HUES6 (cell line): Measurements from ENCODE around the gene MDN1.
A peak's percentile ranks its signal among the peaks of the same experiment; 100 is the strongest.
"Not testable (repeated sequence)": the region's sequence is repeated elsewhere in the genome, so short reads cannot be mapped to it uniquely, and the experiment has no call there.

Experiments
- H3K27ac ChIP-seq: 2 replicates; pipeline ENCODE4 v1.7.0; 2013; ENCODE audit warnings: low read depth, mild to moderate bottlenecking, low read length, inconsistent platforms
- H3K27me3 ChIP-seq: 2 replicates; pipeline ENCODE4 v1.6.1; 2013; ENCODE audit warnings: low read length; ENCODE audit not compliant: control insufficient read depth, insufficient read depth
- H3K36me3 ChIP-seq: 2 replicates; pipeline ENCODE4 v1.6.1; 2013; ENCODE audit warnings: low read length; ENCODE audit not compliant: control insufficient read depth, insufficient read depth
- H3K4me1 ChIP-seq: 2 replicates; pipeline ENCODE4 v1.6.1; 2013; ENCODE audit warnings: low read length; ENCODE audit not compliant: control insufficient read depth, insufficient read depth
- H3K4me3 ChIP-seq: 2 replicates; pipeline ENCODE4 v1.5.1; 2013; ENCODE audit warnings: low read depth, low read length
- H3K9ac ChIP-seq: one replicate; pipeline ENCODE4 v1.6.1; 2013; ENCODE audit warnings: mild to moderate bottlenecking, low read length
- H3K9me3 ChIP-seq: 2 replicates; pipeline ENCODE4 v1.6.1; 2013; ENCODE audit warnings: low read depth, low read length; ENCODE audit not compliant: control insufficient read depth, insufficient read depth

MDN1 gene

GRCh38 chr6:89813422-89813821, 6.2 kb downstream of the MDN1 start:
- H3K9ac ChIP-seq, H3K9me3 ChIP-seq, H3K27ac ChIP-seq, H3K4me3 ChIP-seq, H3K27me3 ChIP-seq: not testable (repeated sequence)
- Histone ChIP-seq H3K4me1 (peaks cover 42% of the 10 kb centered on the region), H3K36me3 (peaks cover 18% of the 10 kb centered on the region)

- peaks cover 14% of the 10 kb centered on the region for H3K36me3 ChIP-seq
- H3K27ac ChIP-seq, result no peak overlapping the region
- no peak overlapping the region for H3K4me3 ChIP-seq
- no peaks in the 10 kb centered on the region for H3K9me3 ChIP-seq
- peaks cover 17% of the 10 kb centered on the region for H3K4me1 ChIP-seq
- no peak overlapping the region for H3K9ac ChIP-seq
- no peaks in the 10 kb centered on the region for H3K27me3 ChIP-seq
Observed at GRCh38 chr6:89807581-89807980, 12.0 kb downstream of the MDN1 start.

GRCh38 chr6:89805814-89806371, 13.7 kb downstream of the MDN1 start:
- no peaks in the 10 kb centered on the region for H3K27me3 ChIP-seq
- no peaks in the 10 kb centered on the region for H3K9me3 ChIP-seq
- peaks cover 29% of the 10 kb centered on the region for H3K36me3 ChIP-seq
- 0 out of 2 replicates have a peak overlapping the region, but pooled peaks have one; percentile 37 for H3K27ac ChIP-seq
- no peak overlapping the region for H3K4me3 ChIP-seq
- H3K9ac ChIP-seq, result no peak overlapping the region
- peaks cover 18% of the 10 kb centered on the region for H3K4me1 ChIP-seq

- no peak overlapping the region for H3K27ac ChIP-seq
- H3K27me3 ChIP-seq, result no peaks in the 10 kb centered on the region
- H3K9me3 ChIP-seq, result no peaks in the 10 kb centered on the region
- H3K9ac ChIP-seq, result no peak overlapping the region
- H3K36me3 ChIP-seq, result peaks cover 40% of the 10 kb centered on the region
- H3K4me3 ChIP-seq, result no peak overlapping the region
- peaks cover 31% of the 10 kb centered on the region for H3K4me1 ChIP-seq
Observed at GRCh38 chr6:89803271-89803670, 16.3 kb downstream of the MDN1 start.

GRCh38 chr6:89799756-89800155, 19.8 kb downstream of the MDN1 start:
- peak overlapping the region; percentile 43 for H3K27ac ChIP-seq
- peaks cover 17% of the 10 kb centered on the region for H3K4me1 ChIP-seq
- H3K9me3 ChIP-seq, result no peaks in the 10 kb centered on the region
- no peak overlapping the region for H3K9ac ChIP-seq
- H3K27me3 ChIP-seq, result no peaks in the 10 kb centered on the region
- peaks cover 65% of the 10 kb centered on the region for H3K36me3 ChIP-seq
- no peak overlapping the region for H3K4me3 ChIP-seq

- Histone ChIP-seq H3K4me3 (no peak overlapping the region), H3K27me3 (no peaks in the 10 kb centered on the region), H3K4me1 (peaks cover 17% of the 10 kb centered on the region), H3K9ac (no peak overlapping the region), H3K36me3 (peaks cover 71% of the 10 kb centered on the region), H3K27ac (peak overlapping the region; percentile 43), H3K9me3 (no peaks in the 10 kb centered on the region)
Observed at GRCh38 chr6:89799096-89799495, 20.5 kb downstream of the MDN1 start.

- Histone ChIP-seq H3K4me1 (peaks cover 17% of the 10 kb centered on the region), H3K9me3 (no peaks in the 10 kb centered on the region), H3K27me3 (no peaks in the 10 kb centered on the region), H3K4me3 (no peak overlapping the region), H3K36me3 (peaks cover 78% of the 10 kb centered on the region), H3K9ac (no peak overlapping the region), H3K27ac (no peak overlapping the region)
Observed at GRCh38 chr6:89797317-89797716, 22.3 kb downstream of the MDN1 start.

GRCh38 chr6:89794324-89794723, 25.3 kb downstream of the MDN1 start:
- no peak overlapping the region for H3K4me3 ChIP-seq
- no peaks in the 10 kb centered on the region for H3K27me3 ChIP-seq
- no peak overlapping the region for H3K9ac ChIP-seq
- H3K27ac ChIP-seq, result 0 out of 2 replicates have a peak overlapping the region, but pooled peaks have one; percentile 6
- H3K9me3 ChIP-seq, result no peaks in the 10 kb centered on the region
- H3K4me1 ChIP-seq, result peaks cover 5% of the 10 kb centered on the region
- peaks cover 86% of the 10 kb centered on the region for H3K36me3 ChIP-seq

- no peak overlapping the region for H3K9ac ChIP-seq
- no peak overlapping the region for H3K27ac ChIP-seq
- H3K4me3 ChIP-seq, result no peak overlapping the region
- no peaks in the 10 kb centered on the region for H3K9me3 ChIP-seq
- H3K27me3 ChIP-seq, result no peaks in the 10 kb centered on the region
- H3K4me1 ChIP-seq, result no peaks in the 10 kb centered on the region
- peaks cover 85% of the 10 kb centered on the region for H3K36me3 ChIP-seq
Observed at GRCh38 chr6:89793586-89793985, 26.0 kb downstream of the MDN1 start.

- Histone ChIP-seq H3K4me1 (no peaks in the 10 kb centered on the region), H3K9me3 (no peaks in the 10 kb centered on the region), H3K36me3 (peaks cover 88% of the 10 kb centered on the region), H3K27ac (no peak overlapping the region), H3K27me3 (no peaks in the 10 kb centered on the region), H3K4me3 (no peak overlapping the region), H3K9ac (no peak overlapping the region)
Observed at GRCh38 chr6:89792881-89793280, 26.7 kb downstream of the MDN1 start.

- Histone ChIP-seq H3K9ac (no peak overlapping the region), H3K27ac (no peak overlapping the region), H3K9me3 (no peaks in the 10 kb centered on the region), H3K4me1 (no peaks in the 10 kb centered on the region), H3K36me3 (peaks cover 96% of the 10 kb centered on the region), H3K4me3 (no peak overlapping the region), H3K27me3 (no peaks in the 10 kb centered on the region)
Observed at GRCh38 chr6:89790403-89790802, 29.2 kb downstream of the MDN1 start.

GRCh38 chr6:89789980-89790379, 29.6 kb downstream of the MDN1 start:
- Histone ChIP-seq H3K4me3 (no peak overlapping the region), H3K4me1 (no peaks in the 10 kb centered on the region), H3K27me3 (no peaks in the 10 kb centered on the region), H3K36me3 (peaks cover 96% of the 10 kb centered on the region), H3K27ac (no peak overlapping the region), H3K9me3 (no peaks in the 10 kb centered on the region), H3K9ac (no peak overlapping the region)
